IPS-NIHi7 (cell line): ENCODE results near the gene CDC42.

ENCODE experiments used
- DNase-seq: peaks from one replicate; pipeline ENCODE4 v3.0.0; 2012; ENCODE audit warnings: mixed read lengths; ENCODE audit errors: extremely low spot score

Gene CDC42

DNA sequence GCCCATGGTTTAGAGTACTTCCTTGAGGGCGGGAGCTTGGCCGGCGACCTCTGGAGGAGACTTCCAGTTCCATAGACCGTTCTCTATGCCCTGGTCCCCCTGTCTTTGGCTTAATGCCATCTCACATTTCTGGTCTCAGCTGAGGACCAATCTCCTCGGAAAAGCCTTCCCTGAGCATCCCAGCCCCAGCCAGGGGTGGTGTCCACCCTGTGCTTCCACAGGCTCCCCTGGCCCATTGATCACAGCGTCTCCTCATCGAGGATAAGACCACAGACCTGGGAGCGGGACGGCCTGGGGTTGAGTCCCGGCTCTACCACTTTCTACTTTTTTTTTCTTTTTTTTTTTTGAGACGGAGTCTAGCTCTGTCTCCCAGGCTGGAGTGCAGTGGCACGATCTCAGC lies 75.9 kb downstream of the CDC42 start:
- no peak for DNase-seq

DNA sequence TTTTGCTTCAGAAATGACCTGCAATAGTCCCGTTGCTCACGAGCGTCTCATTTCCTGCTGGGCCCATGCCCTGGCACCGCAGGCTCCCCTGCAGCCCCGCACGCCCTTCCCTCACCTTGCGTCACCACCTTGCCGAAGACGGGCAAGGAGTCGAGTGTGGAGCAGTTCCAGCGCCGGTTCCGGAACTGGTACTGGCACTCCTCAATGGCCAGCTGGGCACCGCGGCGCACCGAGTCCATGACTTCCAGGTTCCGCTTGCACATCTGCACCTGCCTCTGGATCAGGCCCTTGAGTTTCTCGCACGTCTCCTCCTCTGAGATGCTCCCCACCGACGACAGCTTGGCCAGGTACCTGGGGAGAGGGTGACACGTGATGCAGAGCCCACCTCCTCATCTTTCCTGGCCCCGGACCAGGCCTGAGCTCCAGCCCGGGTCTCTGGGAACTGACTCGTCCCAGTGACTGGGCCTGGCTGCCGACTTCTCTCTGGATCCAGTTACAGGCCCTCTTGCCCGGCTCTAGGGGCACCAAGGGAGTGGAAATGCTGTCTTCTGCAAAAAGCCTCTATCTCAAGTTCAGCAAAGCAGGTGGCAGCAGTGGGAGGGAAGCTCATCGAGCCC lies 77.1 kb downstream of the CDC42 start:
- DNase-seq, result no peak

DNA sequence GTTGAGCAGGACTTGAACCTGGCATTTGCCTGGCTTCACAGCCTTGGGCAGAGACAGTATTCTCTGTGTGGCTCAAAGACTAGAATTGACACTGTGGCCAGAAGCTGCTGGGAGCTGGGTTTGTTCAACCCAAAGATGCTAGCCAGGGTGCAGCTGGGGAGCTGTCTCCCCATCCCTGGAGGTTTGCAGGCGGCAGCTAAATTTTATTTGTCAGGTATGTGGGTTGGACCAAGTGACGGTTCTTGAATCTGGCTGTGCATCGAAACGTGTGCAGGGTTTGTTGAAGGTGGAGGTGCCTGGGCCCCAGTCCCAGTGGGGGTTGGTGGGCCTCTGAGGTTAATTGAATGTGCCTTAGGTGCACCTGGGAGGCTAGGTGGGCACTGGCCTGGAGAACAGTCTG lies 78.6 kb downstream of the CDC42 start:
- no peak for DNase-seq

DNA sequence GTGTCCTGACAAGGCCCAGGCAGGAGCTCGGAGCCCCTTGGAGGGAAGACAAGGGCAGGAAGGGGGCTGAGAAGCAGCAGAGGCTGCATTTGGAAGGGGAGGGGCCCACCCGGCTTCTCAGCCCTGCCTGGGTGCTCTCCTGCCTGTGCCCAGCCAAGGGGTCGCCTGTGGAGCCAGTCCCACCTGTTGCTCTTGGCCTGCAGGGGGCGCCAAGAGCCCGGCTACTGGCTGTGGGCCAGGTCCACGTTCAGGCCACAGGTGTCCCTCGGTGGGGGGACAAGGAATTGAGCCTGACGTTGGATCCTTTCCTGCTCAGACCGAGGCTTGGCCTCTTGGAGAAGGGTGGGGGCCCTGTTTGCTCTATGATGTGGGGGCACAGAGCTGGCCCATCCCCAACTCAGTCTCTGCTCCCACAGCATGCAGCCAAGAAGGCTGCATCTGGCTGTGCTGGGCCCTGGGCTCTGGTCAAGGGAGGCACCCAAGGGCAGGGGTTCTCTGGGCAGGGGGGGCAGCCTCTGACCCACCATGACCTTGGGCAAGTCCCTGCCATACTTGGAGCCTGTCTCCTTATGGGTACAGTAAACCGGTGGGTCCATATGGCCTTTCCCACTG lies 79.5 kb downstream of the CDC42 start:
- DNase-seq, result peak; percentile 94

DNA sequence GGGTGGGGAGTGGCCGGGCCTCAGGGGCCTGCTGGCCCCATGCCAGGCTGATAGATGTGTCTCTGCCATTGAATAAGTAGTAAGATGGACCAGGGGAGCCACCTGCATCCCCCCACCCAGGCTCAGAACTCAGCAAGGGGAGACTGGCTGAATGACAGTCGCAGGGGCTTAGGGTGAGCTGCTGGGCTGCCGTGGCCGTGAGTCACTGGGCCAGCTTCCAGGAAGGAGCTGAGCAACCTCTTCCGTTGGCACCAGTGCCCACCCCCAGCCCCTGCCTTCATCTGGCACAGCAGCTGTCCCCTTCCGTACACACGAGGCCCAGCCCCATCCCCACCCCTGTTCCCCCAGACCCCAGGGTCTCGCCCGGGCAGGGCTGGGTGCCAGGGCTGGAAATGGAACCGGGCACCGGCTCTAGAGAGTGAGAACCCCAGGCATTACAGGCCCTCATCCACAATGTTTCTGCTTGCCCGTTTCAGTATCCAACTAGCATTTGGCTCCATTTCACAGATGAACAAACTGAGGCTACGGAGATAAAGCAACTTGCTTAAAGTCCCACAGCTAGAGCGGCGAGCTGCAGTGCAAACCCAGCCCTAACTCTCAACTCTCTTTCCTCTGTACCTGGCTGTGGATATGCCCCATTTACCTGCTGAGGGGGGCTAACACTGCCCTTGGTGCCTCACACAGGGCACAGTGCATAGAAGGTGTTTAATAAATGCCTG lies 80.2 kb downstream of the CDC42 start:
- no peak for DNase-seq

DNA sequence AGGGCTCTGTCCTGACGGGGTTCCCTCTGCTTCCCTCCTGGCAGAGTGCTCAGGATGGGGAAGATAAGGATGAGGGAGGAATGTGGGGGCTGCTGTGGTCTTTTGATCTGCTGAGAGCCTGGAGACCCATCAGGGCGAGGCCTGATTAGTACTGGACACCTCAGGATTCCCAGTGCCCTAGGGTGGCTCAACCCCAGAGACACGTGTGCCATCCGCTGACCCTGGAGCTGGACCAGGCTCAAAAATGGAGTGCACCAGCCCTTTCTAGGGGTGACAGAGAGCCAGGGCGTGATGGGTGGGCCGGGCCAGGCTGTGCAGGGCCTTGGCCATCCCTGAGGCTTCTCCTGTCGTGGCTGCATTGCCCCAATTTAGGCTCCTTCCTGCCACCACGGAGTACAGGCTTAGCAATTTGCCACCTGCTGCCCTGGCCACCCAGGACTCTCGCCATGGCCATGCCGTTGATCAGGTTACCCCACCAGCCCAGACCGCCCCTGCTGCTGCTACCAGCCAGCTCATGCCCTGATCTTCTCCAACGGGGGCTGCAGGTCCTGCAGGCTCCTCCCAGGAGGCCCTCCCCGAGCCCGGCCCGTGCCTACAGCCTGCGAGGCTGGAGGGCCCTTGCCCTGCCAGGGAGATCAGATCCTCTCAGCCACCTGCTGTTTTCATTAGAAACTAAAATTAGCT lies 80.9 kb downstream of the CDC42 start:
- no peak for DNase-seq

DNA sequence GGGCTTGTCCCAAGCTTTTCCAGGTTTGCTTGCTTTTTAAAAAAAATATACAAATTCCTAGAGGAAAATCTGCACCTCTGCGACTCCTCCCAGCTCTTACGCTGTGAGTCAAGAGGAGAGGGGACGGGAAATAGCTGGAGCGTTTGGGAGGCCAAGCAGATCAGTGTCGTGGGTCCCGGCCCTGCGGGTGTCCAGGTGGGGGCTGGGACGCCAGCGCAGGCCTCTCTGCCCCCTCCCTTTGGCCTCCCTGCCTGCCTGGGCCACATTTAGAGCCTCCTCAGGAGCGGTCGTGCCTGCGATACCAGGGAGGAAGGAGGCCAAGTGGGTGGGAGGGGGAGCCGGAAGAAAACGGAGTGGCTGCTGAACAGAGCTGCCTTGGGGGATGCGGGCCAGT lies 81.4 kb downstream of the CDC42 start:
- no peak for DNase-seq

DNA sequence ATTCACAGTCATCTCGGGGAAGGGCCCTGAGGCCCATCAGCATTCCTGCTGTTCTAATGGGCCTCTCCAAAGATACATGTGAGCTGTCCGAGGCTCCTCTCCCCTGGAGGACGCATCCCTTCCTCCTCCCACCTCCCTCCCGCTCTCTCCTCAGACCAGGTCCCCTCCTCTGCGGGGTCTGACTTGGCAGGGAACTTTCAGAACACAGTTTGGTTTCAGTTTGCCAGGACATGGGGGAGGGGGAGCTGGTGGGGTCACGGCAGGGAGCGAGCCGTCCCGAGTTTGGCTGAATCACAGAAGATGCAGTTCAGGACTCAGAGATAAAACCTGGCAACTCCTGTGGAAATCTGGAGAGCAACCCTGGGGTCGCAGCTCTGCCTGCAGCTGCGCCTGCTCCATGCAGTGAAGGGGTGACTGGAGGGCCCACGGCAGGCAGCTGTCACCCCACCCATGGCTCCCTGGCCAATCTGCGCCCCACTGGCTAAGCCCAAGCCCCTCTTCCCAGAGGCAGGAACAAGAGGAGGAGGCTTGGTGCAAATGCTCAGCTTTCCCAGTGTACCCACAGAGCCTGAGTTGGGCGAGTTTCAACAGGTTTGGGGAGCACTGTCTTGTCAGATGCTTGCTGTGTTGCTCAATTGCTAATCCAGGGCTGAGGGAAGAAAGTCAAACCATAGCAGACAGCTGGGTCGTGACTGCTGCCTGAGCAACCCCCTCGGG lies 84.7 kb downstream of the CDC42 start:
- DNase-seq, result peak; percentile 67

DNA sequence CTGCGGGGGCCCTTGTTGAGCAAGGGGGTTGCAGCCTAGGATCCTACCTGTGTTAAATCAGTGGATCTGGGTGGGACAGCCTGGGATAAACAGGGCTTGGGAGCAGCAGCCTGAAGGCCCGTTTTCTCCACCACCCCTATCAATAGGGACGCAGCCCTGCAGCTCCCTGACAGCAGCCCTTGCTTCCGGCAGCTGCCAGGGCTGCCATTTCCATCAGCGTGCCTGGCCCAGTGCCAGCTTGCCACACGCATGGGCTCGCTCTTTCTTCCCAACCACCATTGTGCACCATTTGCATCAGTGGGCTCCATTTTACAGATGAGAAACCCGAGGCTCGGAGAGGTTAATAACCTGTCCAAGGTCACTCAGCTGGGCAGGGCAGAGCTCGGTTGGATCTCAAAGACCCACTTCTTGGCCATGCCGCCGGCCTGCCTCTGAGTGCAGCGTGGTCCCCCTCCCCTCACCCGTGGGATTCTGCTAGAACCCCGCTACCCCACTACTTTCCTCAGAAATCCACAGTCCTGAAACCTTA lies 86.6 kb downstream of the CDC42 start:
- no peak for DNase-seq

DNA sequence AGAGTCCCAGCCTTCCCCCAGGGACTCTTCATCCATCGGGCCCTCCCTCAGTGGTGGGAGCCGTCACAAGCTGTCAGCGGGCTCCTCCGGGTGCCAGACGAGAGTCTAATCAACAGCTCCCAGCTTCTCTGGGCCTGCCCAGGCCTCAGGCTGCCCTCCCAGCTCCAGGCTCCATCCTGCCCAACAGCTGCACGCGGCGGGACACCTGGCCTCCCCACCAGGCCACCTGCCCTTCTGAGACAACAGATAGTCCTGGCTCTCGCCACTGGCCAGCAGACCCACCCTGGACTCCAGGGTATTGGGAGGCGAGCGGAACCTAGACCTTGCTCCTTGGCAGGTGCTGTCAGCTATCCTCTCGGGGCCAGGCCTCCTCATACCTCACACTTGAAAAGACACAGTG lies 87.3 kb downstream of the CDC42 start:
- DNase-seq, result no peak
